Measurements from ENCODE around the gene IGFL2.
"Not testable (repeated sequence)": the region's sequence is repeated elsewhere in the genome, so short reads cannot be mapped to it uniquely, and the experiment has no call there.

The IGFL2 gene

GRCh38 chr19:46193678-46194077, 45.6 kb downstream of the IGFL2 start:
- no peaks in the 10 kb centered on the region for H3K36me3 ChIP-seq (ENCODE audit: insufficient read depth, low read depth, low read length)
- H3K9ac ChIP-seq (ENCODE audit: low read depth, low read length) = no peak overlapping the region
- H3K27ac ChIP-seq (ENCODE audit: low read length) = no peak overlapping the region
- no peaks in the 10 kb centered on the region for H3K27me3 ChIP-seq (ENCODE audit: insufficient read depth, low read length)
- H3K4me3 ChIP-seq (ENCODE audit: low read length) = no peak overlapping the region
- H3K4me1 ChIP-seq (ENCODE audit: insufficient read depth, low read length) = no peaks in the 10 kb centered on the region
- no peaks in the 10 kb centered on the region for H3K9me3 ChIP-seq (ENCODE audit: insufficient read depth, low read depth, low read length)

- Histone ChIP-seq H3K4me1 (ENCODE audit: insufficient read depth, low read length) (no peaks in the 10 kb centered on the region), H3K27me3 (ENCODE audit: insufficient read depth, low read length) (no peaks in the 10 kb centered on the region), H3K4me3 (ENCODE audit: low read length) (no peak overlapping the region), H3K9ac (ENCODE audit: low read depth, low read length) (no peak overlapping the region), H3K36me3 (ENCODE audit: insufficient read depth, low read depth, low read length) (no peaks in the 10 kb centered on the region), H3K9me3 (ENCODE audit: insufficient read depth, low read depth, low read length) (no peaks in the 10 kb centered on the region), H3K27ac (ENCODE audit: low read length) (no peak overlapping the region)
Measured at GRCh38 chr19:46195104-46195503, 47.1 kb downstream of the IGFL2 start.

DNA sequence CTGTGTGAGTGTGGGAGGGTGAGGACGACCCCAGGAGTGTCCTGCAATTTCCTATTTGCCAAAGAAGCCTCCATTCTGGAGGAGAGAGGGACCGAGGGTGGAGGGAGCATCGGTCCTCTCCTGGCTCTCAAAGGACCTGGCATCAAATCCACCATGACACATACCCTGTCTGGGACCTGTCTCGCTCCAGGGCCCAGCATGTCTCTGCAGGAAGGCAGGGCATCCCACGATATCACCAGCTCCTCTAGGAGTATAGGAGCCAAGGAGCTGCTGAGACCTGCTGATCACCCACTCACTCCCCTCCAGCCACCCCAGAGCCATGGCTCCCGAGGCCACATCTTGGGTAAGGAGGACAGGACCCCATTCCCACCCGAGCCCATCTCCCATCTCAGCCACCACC, 47.9 kb downstream of the IGFL2 start:
- H3K27ac ChIP-seq (ENCODE audit: low read length); H3K4me1 ChIP-seq (ENCODE audit: insufficient read depth, low read length); H3K4me3 ChIP-seq (ENCODE audit: low read length); H3K27me3 ChIP-seq (ENCODE audit: insufficient read depth, low read length); H3K9me3 ChIP-seq (ENCODE audit: insufficient read depth, low read depth, low read length); H3K9ac ChIP-seq (ENCODE audit: low read depth, low read length); H3K36me3 ChIP-seq (ENCODE audit: insufficient read depth, low read depth, low read length): not testable (repeated sequence)

DNA sequence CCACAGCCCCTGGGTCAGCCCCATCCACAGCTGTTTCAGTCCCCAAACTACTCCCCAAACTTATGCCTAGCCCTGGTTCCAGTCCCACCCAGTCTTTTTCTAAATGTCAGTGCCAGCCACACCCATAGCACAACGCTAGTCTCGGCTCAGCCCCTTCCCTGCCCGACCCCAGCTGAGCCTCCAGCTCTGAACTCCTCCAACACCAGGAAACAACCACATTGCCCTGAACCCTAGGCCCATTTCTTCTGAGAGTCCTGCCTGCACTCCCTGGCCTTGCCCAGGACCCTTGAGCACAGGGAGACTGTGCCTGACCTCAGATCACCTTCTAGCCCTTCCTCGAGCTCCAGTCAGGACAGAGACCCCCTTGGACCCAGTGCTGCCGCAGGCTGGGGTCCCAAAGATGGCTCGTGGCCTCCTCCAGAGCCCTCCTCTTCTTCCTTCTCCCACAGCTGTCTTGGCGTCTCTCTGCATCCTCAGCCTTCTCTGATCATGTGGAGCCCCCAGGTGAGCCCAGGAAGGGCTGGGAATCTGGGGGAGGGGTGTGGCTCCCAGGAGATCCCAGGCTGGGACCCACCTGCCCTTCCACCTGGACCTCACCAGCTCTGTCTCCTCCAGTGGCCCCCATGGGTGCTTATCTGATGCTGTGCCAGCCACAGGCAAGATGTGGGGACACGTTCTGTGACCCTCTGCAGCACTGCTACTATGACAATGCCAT, 48.5 kb downstream of the IGFL2 start:
- no peak overlapping the region for H3K4me3 ChIP-seq (ENCODE audit: low read length)
- H3K36me3 ChIP-seq (ENCODE audit: insufficient read depth, low read depth, low read length) = no peaks in the 10 kb centered on the region
- no peaks in the 10 kb centered on the region for H3K9me3 ChIP-seq (ENCODE audit: insufficient read depth, low read depth, low read length)
- no peaks in the 10 kb centered on the region for H3K4me1 ChIP-seq (ENCODE audit: insufficient read depth, low read length)
- H3K27ac ChIP-seq (ENCODE audit: low read length) = no peak overlapping the region
- H3K27me3 ChIP-seq (ENCODE audit: insufficient read depth, low read length) = no peaks in the 10 kb centered on the region
- no peak overlapping the region for H3K9ac ChIP-seq (ENCODE audit: low read depth, low read length)

- H3K4me1 ChIP-seq (ENCODE audit: insufficient read depth, low read length) = no peaks in the 10 kb centered on the region
- no peak overlapping the region for H3K27ac ChIP-seq (ENCODE audit: low read length)
- H3K27me3 ChIP-seq (ENCODE audit: insufficient read depth, low read length) = no peaks in the 10 kb centered on the region
- no peaks in the 10 kb centered on the region for H3K9me3 ChIP-seq (ENCODE audit: insufficient read depth, low read depth, low read length)
- H3K9ac ChIP-seq (ENCODE audit: low read depth, low read length) = no peak overlapping the region
- no peaks in the 10 kb centered on the region for H3K36me3 ChIP-seq (ENCODE audit: insufficient read depth, low read depth, low read length)
- H3K4me3 ChIP-seq (ENCODE audit: low read length) = no peak overlapping the region
Measured at GRCh38 chr19:46197314-46198070, 49.5 kb downstream of the IGFL2 start.

DNA sequence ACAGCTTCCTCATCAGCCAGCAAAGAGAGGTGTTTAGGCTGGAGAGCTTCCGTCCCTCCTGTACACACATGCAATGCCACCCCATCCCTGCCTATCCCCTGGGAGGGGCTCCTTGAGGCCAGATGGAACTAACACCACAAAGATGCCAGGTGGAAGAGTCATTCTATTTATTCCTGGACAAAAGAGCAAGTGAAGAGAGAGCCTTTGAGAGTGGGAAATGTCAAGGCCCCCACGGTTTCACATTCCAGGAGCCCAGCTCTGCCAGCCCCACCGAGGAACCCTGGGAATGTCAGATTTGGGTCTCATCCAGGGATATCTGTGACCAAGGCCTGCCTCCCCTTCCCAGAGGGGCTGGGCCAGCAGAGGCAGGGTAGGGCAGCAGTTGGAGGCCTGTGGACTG, 50.7 kb downstream of the IGFL2 start:
- Histone ChIP-seq H3K4me1 (ENCODE audit: insufficient read depth, low read length) (no peaks in the 10 kb centered on the region), H3K9ac (ENCODE audit: low read depth, low read length) (no peak overlapping the region), H3K4me3 (ENCODE audit: low read length) (no peak overlapping the region), H3K27me3 (ENCODE audit: insufficient read depth, low read length) (no peaks in the 10 kb centered on the region), H3K9me3 (ENCODE audit: insufficient read depth, low read depth, low read length) (no peaks in the 10 kb centered on the region), H3K36me3 (ENCODE audit: insufficient read depth, low read depth, low read length) (no peaks in the 10 kb centered on the region), H3K27ac (ENCODE audit: low read length) (no peak overlapping the region)

GRCh38 chr19:46201454-46202310, 53.6 kb downstream of the IGFL2 start:
- Histone ChIP-seq H3K36me3 (ENCODE audit: insufficient read depth, low read depth, low read length) (no peaks in the 10 kb centered on the region), H3K4me1 (ENCODE audit: insufficient read depth, low read length) (no peaks in the 10 kb centered on the region), H3K27ac (ENCODE audit: low read length) (no peak overlapping the region), H3K9me3 (ENCODE audit: insufficient read depth, low read depth, low read length) (no peaks in the 10 kb centered on the region), H3K27me3 (ENCODE audit: insufficient read depth, low read length) (no peaks in the 10 kb centered on the region), H3K4me3 (ENCODE audit: low read length) (no peak overlapping the region), H3K9ac (ENCODE audit: low read depth, low read length) (no peak overlapping the region)

DNA sequence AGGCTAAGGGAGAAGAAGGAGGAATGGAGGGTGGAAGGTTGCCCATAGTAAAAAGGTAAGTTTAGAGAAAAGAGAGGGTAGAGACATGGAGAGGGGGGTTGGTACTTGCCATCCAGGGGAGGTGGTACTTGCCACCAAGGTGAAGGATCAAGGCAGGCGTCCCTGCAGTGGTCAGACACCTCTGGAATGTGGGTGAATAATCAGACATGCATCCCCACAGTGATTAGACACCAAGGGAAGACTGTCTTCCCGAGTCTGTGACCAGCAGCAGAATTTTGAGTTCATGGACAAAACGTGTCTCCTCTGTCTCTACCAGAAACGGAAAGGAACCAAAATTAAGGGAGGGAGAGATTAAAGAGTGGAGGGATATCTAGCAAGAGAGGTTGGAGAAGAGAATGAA, 54.4 kb downstream of the IGFL2 start:
- Histone ChIP-seq H3K9me3 (ENCODE audit: insufficient read depth, low read depth, low read length) (no peaks in the 10 kb centered on the region), H3K4me3 (ENCODE audit: low read length) (no peak overlapping the region), H3K27ac (ENCODE audit: low read length) (no peak overlapping the region), H3K36me3 (ENCODE audit: insufficient read depth, low read depth, low read length) (no peaks in the 10 kb centered on the region), H3K27me3 (ENCODE audit: insufficient read depth, low read length) (no peaks in the 10 kb centered on the region), H3K4me1 (ENCODE audit: insufficient read depth, low read length) (no peaks in the 10 kb centered on the region), H3K9ac (ENCODE audit: low read depth, low read length) (no peak overlapping the region)

DNA sequence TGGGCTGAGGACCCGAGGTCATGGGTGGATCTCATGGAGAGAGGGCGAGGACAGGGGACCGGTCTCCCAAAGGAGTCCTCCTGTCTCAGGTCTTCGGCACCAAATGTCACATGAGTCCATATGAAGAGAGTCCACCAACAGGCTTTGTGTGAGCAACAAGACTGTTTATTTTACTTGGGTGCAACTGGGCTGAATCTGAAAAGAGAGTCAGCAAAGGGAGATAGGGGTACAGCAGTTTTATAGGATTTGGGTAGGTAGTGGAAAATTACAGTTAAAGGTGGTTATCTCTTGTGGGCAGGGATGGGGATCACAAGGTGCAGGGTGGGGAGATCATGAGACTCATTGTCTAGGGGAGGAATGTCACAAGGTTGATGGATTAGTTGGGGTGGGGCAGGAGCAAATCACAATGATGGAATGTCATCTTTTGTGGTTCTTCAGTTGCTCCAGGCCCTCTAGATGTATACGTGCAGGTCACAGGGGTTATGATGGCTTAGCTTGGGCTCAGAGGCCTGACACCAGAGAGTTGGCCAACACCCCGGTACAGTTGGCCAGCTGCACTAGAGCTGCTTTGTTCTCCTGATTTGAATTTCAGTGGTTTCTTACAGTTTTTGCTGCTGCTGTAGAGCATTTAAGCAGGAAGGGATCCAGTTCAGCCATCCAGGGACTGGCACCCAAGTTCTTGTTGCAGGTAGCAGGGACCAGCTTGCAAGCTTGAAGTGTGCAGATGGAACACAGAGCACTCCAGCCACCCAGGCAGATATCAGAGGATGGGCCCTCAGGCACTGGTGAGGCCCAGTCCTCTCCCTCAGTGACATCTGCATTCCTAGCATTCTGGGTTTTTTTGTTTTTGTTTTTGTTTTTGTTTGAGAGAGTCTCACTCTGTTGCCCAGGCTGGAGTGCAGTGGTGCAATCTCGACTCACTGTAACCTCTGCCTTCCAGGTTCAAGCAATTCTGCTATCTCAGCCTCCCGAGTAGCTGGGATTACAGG, 55.1 kb downstream of the IGFL2 start:
- no peaks in the 10 kb centered on the region for H3K27me3 ChIP-seq (ENCODE audit: insufficient read depth, low read length)
- no peak overlapping the region for H3K27ac ChIP-seq (ENCODE audit: low read length)
- H3K36me3 ChIP-seq (ENCODE audit: insufficient read depth, low read depth, low read length) = no peaks in the 10 kb centered on the region
- H3K9me3 ChIP-seq (ENCODE audit: insufficient read depth, low read depth, low read length) = no peaks in the 10 kb centered on the region
- H3K9ac ChIP-seq (ENCODE audit: low read depth, low read length) = no peak overlapping the region
- no peaks in the 10 kb centered on the region for H3K4me1 ChIP-seq (ENCODE audit: insufficient read depth, low read length)
- H3K4me3 ChIP-seq (ENCODE audit: low read length) = no peak overlapping the region

GRCh38 chr19:46204008-46204407, 56.0 kb downstream of the IGFL2 start:
- Histone ChIP-seq H3K4me3 (ENCODE audit: low read length) (no peak overlapping the region), H3K27me3 (ENCODE audit: insufficient read depth, low read length) (no peaks in the 10 kb centered on the region), H3K9me3 (ENCODE audit: insufficient read depth, low read depth, low read length) (no peaks in the 10 kb centered on the region), H3K9ac (ENCODE audit: low read depth, low read length) (no peak overlapping the region), H3K27ac (ENCODE audit: low read length) (no peak overlapping the region), H3K36me3 (ENCODE audit: insufficient read depth, low read depth, low read length) (no peaks in the 10 kb centered on the region), H3K4me1 (ENCODE audit: insufficient read depth, low read length) (no peaks in the 10 kb centered on the region)
